ENCODE data around the gene ZNF319.

ZNF319 gene

GRCh38 chr16:57959121-57959520, 41.4 kb downstream of the ZNF319 start:
- no peak for DNase-seq (ENCODE audit: insufficient read length, low spot score)
- no peak for FAIRE-seq

- DNase-seq (ENCODE audit: insufficient read length, low spot score) = no peak
- FAIRE-seq = no peak
These were observed 41.9 kb downstream of the ZNF319 start for GRCh38 chr16:57958544-57958943.

GRCh38 chr16:57957673-57958392, 42.6 kb downstream of the ZNF319 start:
- FAIRE-seq (no peak), DNase-seq (ENCODE audit: insufficient read length, low spot score) (no peak)

- DNase-seq (ENCODE audit: insufficient read length, low spot score) (no peak), FAIRE-seq (no peak)
These were observed 43.4 kb downstream of the ZNF319 start for GRCh38 chr16:57956924-57957672.

- FAIRE-seq (peak; percentile 13), DNase-seq (ENCODE audit: insufficient read length, low spot score) (no peak)
These were observed 44.1 kb downstream of the ZNF319 start for GRCh38 chr16:57956270-57956808.

GRCh38 chr16:57955572-57956188, 44.8 kb downstream of the ZNF319 start:
- DNase-seq (ENCODE audit: insufficient read length, low spot score) = no peak
- peak; percentile 68 for FAIRE-seq

GRCh38 chr16:57953857-57954256, 46.6 kb downstream of the ZNF319 start:
- DNase-seq (ENCODE audit: insufficient read length, low spot score) (no peak), FAIRE-seq (no peak)

- DNase-seq (ENCODE audit: insufficient read length, low spot score) (no peak), FAIRE-seq (peak; percentile 38)
These were observed 47.6 kb downstream of the ZNF319 start for GRCh38 chr16:57952909-57953308.

GRCh38 chr16:57951204-57951960, 49.1 kb downstream of the ZNF319 start:
- FAIRE-seq (peak; percentile 59), DNase-seq (ENCODE audit: insufficient read length, low spot score) (no peak)

- DNase-seq (ENCODE audit: insufficient read length, low spot score) (no peak), FAIRE-seq (peak; percentile 48)
These were observed 50.1 kb downstream of the ZNF319 start for GRCh38 chr16:57950382-57950781.

- DNase-seq (ENCODE audit: insufficient read length, low spot score) (no peak), FAIRE-seq (no peak)
These were observed 50.8 kb downstream of the ZNF319 start for GRCh38 chr16:57949595-57950238.

- DNase-seq (ENCODE audit: insufficient read length, low spot score) (no peak), FAIRE-seq (no peak)
These were observed 51.5 kb downstream of the ZNF319 start for GRCh38 chr16:57949013-57949412.

GRCh38 chr16:57948027-57948426, 52.4 kb downstream of the ZNF319 start:
- no peak for DNase-seq (ENCODE audit: insufficient read length, low spot score)
- no peak for FAIRE-seq

GRCh38 chr16:57947261-57947660, 53.2 kb downstream of the ZNF319 start:
- DNase-seq (ENCODE audit: insufficient read length, low spot score) (no peak), FAIRE-seq (no peak)

- DNase-seq (ENCODE audit: insufficient read length, low spot score) (no peak), FAIRE-seq (no peak)
These were observed 54.2 kb downstream of the ZNF319 start for GRCh38 chr16:57946181-57946801.

GRCh38 chr16:57945740-57946138, 54.7 kb downstream of the ZNF319 start:
- no peak for DNase-seq (ENCODE audit: insufficient read length, low spot score)
- no peak for FAIRE-seq

- no peak for DNase-seq (ENCODE audit: insufficient read length, low spot score)
- FAIRE-seq = no peak
These were observed 55.3 kb downstream of the ZNF319 start for GRCh38 chr16:57944970-57945739.

Data from HTR-8/SVneo (cell line).